ENCODE results near the gene PRDM15. TPM values are rescaled to one million over a fixed set of nuclear protein-coding genes. Genes with fewer than 3 reads are reported as not detected.

The PRDM15 gene
- total RNA-seq, 1 experiment from 2014 or later: 9.8 TPM

DNA sequence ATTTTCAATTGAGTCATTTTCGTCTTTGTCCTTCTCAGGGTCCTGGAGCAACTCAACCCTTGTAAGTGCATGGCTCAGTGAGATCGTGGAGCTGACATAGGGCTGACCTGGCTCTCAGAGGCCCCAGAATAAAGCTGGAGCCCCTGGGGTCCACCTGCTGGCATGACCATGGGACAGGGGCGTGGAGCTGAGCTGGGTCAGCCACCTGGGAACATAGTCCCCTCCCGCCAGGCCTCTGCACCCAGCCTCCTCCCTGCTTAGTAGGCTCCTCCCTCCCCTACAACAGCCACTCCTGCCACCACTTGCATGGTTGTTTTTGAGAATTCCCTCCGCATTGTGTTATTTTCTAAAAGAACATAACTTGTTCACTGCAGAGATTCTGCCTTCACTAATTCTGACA lies 109.2 kb downstream of the PRDM15 start (continued):
- no peak for TF ChIP-seq ELF1 (IDR thresholded peaks at IDR 0.05; ENCODE audit: borderline replicate concordance, low read depth)
- TF ChIP-seq, protein P1, sequence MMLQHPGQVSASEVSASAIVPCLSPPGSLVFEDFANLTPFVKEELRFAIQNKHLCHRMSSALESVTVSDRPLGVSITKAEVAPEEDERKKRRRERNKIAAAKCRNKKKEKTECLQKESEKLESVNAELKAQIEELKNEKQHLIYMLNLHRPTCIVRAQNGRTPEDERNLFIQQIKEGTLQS (IDR thresholded peaks at IDR 0.05): no peak
- no peak for TF ChIP-seq EGR1 (IDR thresholded peaks at IDR 0.05; ENCODE audit: low read depth)
- TF ChIP-seq SIN3A (IDR thresholded peaks at IDR 0.05; ENCODE audit: low read depth): no peak
- TF ChIP-seq CBX3 (IDR thresholded peaks at IDR 0.05; ENCODE audit: low read depth): no peak
- TF ChIP-seq, protein P2, sequence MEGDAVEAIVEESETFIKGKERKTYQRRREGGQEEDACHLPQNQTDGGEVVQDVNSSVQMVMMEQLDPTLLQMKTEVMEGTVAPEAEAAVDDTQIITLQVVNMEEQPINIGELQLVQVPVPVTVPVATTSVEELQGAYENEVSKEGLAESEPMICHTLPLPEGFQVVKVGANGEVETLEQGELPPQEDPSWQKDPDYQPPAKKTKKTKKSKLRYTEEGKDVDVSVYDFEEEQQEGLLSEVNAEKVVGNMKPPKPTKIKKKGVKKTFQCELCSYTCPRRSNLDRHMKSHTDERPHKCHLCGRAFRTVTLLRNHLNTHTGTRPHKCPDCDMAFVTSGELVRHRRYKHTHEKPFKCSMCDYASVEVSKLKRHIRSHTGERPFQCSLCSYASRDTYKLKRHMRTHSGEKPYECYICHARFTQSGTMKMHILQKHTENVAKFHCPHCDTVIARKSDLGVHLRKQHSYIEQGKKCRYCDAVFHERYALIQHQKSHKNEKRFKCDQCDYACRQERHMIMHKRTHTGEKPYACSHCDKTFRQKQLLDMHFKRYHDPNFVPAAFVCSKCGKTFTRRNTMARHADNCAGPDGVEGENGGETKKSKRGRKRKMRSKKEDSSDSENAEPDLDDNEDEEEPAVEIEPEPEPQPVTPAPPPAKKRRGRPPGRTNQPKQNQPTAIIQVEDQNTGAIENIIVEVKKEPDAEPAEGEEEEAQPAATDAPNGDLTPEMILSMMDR (IDR thresholded peaks at IDR 0.05 in 2 of 3, conservative IDR thresholded peaks at IDR 0.05 in 1 of 3; ENCODE audit: borderline replicate concordance in 1 of 3, insufficient read depth in 1 of 3, low read depth in 2 of 3, low read length in 2 of 3): no peak

DNA sequence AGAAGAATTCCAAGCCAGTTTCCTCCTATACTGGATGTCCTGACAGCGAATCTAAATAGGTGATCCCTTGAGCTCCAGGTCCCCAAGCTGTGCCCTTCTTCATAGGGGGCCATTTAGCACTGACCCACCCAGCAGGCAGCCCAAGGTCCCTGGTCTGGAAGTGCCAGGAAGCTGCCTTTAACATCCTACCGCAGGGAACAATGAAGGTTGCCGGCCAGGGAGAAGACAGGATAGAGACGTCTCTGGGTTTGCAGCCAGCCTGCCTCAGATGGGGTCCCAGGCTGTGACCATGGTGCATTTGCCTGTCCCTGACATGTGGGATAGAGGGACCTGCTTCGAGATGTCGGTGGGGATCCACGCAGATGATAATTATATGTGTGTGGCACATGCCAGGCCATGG lies 109.6 kb downstream of the PRDM15 start:
- Histone ChIP-seq H3K4me3 (replicated peaks in 1 of 2; ENCODE audit: low read depth in 1 of 2, low read length in 2 of 2) (no peak overlapping the region), H3K27ac (ENCODE audit: low read depth, low read length) (no peak overlapping the region), H3K9me3 (ENCODE audit: control insufficient read depth in 1 of 2, insufficient read depth in 1 of 2, low read depth in 1 of 2, low read length in 2 of 2) (no peaks in the 10 kb centered on the region), H3K4me1 (ENCODE audit: control insufficient read depth in 1 of 2, insufficient read depth in 2 of 2, low read length in 2 of 2) (peaks cover 31 to 38% of the 10 kb centered on the region in 2 experiments), H2AFZ (ENCODE audit: low read depth, low read length, poor library complexity, severe bottlenecking) (no peak overlapping the region), H3K4me2 (ENCODE audit: low read length) (no peak overlapping the region), H3K79me2 (ENCODE audit: insufficient read depth, low read length) (peaks cover 20% of the 10 kb centered on the region), H3K9ac (ENCODE audit: low read length) (no peak overlapping the region), H3K27me3 (ENCODE audit: insufficient read depth, low read length) (peaks cover 43% of the 10 kb centered on the region), H3K9me2 (ENCODE audit: insufficient read depth) (no peaks in the 10 kb centered on the region), H3K36me3 (ENCODE audit: control insufficient read depth in 1 of 2, insufficient read depth in 2 of 2, low read length in 2 of 2) (no peaks in the 10 kb centered on the region; a peak in 1 of 4 replicates), H4K20me1 (ENCODE audit: insufficient read depth) (no peaks in the 10 kb centered on the region)
- ChIA-PET POLR2A (interaction anchor here (1.2 kb wide), 1 partner anchor 10 kb away, joined by 4 read pairs; no protein-coding TSS in a partner anchor), CTCF (interaction anchor here (0.6 to 3.9 kb wide), 2 partner anchors 9 to 157 kb away, joined by 4 to 28 read pairs; no protein-coding TSS in a partner anchor), RAD21 (ENCODE audit: low non-redundant PET in 1 of 2, low total read pairs in 2 of 2, uncharacterized antibody in 2 of 2, unreplicated experiment in 2 of 2) (no interaction called here)
- ATAC-seq (no peak), DNase-seq (ENCODE audit: low read depth, low spot score) (no peak)
- intact Hi-C loops (cut with micrococcal nuclease): loop anchor here (5.0 kb wide), 1 partner anchor 92 kb away; no protein-coding TSS in a partner anchor
- no TSS peak for BruUV-seq (replicated peaks)
- no peak for TF ChIP-seq SIN3A (IDR thresholded peaks at IDR 0.05; ENCODE audit: low read depth)
- TF ChIP-seq EZH2phosphoT487 (IDR thresholded peaks at IDR 0.05; ENCODE audit: borderline replicate concordance): no peak
- TF ChIP-seq, protein P2 (IDR thresholded peaks at IDR 0.05 in 2 of 3, conservative IDR thresholded peaks at IDR 0.05 in 1 of 3; ENCODE audit: borderline replicate concordance in 1 of 3, insufficient read depth in 1 of 3, low read depth in 2 of 3, low read length in 2 of 3): no peak
- TF ChIP-seq RAD21 (IDR thresholded peaks at IDR 0.05; ENCODE audit: low read depth): no peak
- no peak for TF ChIP-seq JUND (IDR thresholded peaks at IDR 0.05)
- TF ChIP-seq, protein P3, sequence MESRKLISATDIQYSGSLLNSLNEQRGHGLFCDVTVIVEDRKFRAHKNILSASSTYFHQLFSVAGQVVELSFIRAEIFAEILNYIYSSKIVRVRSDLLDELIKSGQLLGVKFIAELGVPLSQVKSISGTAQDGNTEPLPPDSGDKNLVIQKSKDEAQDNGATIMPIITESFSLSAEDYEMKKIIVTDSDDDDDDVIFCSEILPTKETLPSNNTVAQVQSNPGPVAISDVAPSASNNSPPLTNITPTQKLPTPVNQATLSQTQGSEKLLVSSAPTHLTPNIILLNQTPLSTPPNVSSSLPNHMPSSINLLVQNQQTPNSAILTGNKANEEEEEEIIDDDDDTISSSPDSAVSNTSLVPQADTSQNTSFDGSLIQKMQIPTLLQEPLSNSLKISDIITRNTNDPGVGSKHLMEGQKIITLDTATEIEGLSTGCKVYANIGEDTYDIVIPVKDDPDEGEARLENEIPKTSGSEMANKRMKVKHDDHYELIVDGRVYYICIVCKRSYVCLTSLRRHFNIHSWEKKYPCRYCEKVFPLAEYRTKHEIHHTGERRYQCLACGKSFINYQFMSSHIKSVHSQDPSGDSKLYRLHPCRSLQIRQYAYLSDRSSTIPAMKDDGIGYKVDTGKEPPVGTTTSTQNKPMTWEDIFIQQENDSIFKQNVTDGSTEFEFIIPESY (IDR thresholded peaks at IDR 0.05; ENCODE audit: extremely low read depth, insufficient replicate concordance, low read length): no peak
- TF ChIP-seq SRF (IDR thresholded peaks at IDR 0.05; ENCODE audit: low read depth): no peak
- TF ChIP-seq POLR2AphosphoS5 (IDR thresholded peaks at IDR 0.05; ENCODE audit: low read depth, low read length): no peak
